Neural cell (in vitro differentiated cells): Measurements from ENCODE around the gene KLHL22.

Source experiments
- EZH2 ChIP-seq: fragments of 200-600, 300-800 bp; shearing (Covaris generic), sonication (generic); IDR thresholded peaks from 2 replicates; pipeline ENCODE4 v1.6.1; 2014; ENCODE audit warnings: antibody characterized with exemption, low read length, borderline replicate concordance, mild to moderate bottlenecking; ENCODE audit not compliant: insufficient read depth, poor library complexity, severe bottlenecking
- RAD21 ChIP-seq: fragments of 450-650 bp; conservative IDR thresholded peaks from 2 replicates; pipeline ENCODE4 v1.6.1; 2014; ENCODE audit warnings: antibody characterized with exemption, mild to moderate bottlenecking, moderate library complexity
- SMC3 ChIP-seq: fragments of 450-650 bp; conservative IDR thresholded peaks from 2 replicates; pipeline ENCODE4 v1.6.1; 2014; ENCODE audit warnings: antibody characterized with exemption, mild to moderate bottlenecking, moderate library complexity; ENCODE audit not compliant: poor library complexity
- TF ChIP-seq, protein P1 (sequence below): fragments of 450-650 bp; IDR thresholded peaks from 2 replicates; pipeline ENCODE4 v1.5.1; 2014; ENCODE audit warnings: antibody characterized with exemption, mild to moderate bottlenecking, moderate library complexity; ENCODE audit not compliant: poor library complexity, severe bottlenecking

DNA sequence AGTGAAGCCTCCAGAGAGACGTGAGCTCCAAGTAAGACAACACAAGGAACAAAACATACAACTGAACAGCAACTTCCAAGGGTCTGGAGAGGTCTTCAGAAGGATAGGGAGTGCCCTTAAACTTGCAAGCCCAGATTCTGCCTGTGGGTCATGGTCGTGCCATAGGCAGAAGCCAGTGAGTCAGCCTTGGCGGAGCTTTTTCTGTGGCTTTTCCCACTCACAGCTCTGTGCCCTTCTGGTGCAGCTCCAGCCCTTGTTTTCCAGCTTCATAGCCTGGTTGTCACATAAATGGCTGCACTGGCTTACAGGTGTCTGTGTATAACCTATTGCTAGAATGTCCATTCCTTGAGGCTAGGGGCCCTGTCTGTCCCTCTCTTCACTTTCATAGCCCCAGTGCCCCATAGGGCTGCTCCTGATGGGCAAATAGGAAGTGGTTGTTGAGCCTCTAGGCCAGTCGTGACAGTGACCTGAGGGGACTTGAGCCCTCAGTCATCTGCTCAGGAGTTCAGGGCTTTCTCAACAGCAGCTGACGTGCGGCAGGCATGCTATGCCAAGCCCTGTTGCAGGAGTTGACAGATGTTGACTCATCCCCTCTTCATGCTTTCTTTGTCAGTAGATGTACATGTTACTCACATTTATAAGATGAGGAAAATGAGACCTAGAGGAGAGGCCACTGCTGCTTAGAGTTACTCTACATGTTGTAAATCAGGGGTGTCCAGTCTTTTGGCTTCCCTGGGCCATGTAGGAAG lies 19.2 kb upstream of the KLHL22 start:
- TF ChIP-seq SMC3 (no peak), RAD21 (no peak), EZH2 (no peak)
- TF ChIP-seq, protein P1, sequence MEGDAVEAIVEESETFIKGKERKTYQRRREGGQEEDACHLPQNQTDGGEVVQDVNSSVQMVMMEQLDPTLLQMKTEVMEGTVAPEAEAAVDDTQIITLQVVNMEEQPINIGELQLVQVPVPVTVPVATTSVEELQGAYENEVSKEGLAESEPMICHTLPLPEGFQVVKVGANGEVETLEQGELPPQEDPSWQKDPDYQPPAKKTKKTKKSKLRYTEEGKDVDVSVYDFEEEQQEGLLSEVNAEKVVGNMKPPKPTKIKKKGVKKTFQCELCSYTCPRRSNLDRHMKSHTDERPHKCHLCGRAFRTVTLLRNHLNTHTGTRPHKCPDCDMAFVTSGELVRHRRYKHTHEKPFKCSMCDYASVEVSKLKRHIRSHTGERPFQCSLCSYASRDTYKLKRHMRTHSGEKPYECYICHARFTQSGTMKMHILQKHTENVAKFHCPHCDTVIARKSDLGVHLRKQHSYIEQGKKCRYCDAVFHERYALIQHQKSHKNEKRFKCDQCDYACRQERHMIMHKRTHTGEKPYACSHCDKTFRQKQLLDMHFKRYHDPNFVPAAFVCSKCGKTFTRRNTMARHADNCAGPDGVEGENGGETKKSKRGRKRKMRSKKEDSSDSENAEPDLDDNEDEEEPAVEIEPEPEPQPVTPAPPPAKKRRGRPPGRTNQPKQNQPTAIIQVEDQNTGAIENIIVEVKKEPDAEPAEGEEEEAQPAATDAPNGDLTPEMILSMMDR, result no peak
